Suprapubic skin (tissue), 4 donors: ENCODE data around the gene SFRP5.

Experiments
- CTCF ChIP-seq, 2 donors: fragments of 200-600 bp in 1 of 2; fragments of 450-650 bp in 1 of 2; sonication (generic) in 1 of 2; IDR thresholded peaks; one replicate each; pipeline ENCODE4 v1.5.1; 2016 to 2019; ENCODE audit warnings: antibody characterized with exemption in 2 of 2, mild to moderate bottlenecking in 1 of 2, moderate library complexity in 1 of 2
- EP300 ChIP-seq: sonication (generic); formaldehyde crosslinking; IDR thresholded peaks from one replicate; pipeline ENCODE4 v1.6.1; 2017; ENCODE audit warnings: antibody characterized with exemption
- POLR2AphosphoS5 ChIP-seq, 3 donors: sonication (generic); formaldehyde crosslinking; IDR thresholded peaks; one replicate each; pipeline ENCODE4 v1.6.1; 2017; ENCODE audit warnings: antibody characterized with exemption in 3 of 3

GRCh38 chr10:97762056-97762455 lies 9.7 kb downstream of the SFRP5 start:
- TF ChIP-seq EP300 (no peak), CTCF (IDR thresholded peaks at IDR 0.05) (no peak), POLR2AphosphoS5 (IDR thresholded peaks at IDR 0.05) (no peak)
